Measurements from ENCODE around the gene CDC34. TPM values are rescaled to one million over a fixed set of nuclear protein-coding genes. Genes with fewer than 3 reads are reported as not detected.
A peak's percentile ranks its signal among the peaks of the same experiment; 100 is the strongest.

Gene CDC34
- total and polyA plus RNA-seq, 9 of the 15 experiments (the other 6 are each of a cell fraction or from before 2014, with no cell fraction given): 0.80 to 203 (median 65.5) TPM

- TF ChIP-seq NR0B1 (IDR thresholded peaks at IDR 0.05; ENCODE audit: partially characterized antibody): no peak
- 0 out of 2 replicates have a peak, but pooled peaks have one; percentile 45 for TF ChIP-seq ELK1 (CRISPR knock-in tag; IDR thresholded peaks at IDR 0.05)
- TF ChIP-seq PML (IDR thresholded peaks at IDR 0.05; ENCODE audit: low read length): no peak
- TF ChIP-seq FUS (optimal IDR thresholded peaks at IDR 0.05; ENCODE audit: low read depth, low read length): no peak
- no peak for TF ChIP-seq JUNB (CRISPR knock-in tag; conservative IDR thresholded peaks at IDR 0.05)
- peak; percentile 85 for TF ChIP-seq RREB1 (CRISPR knock-in tag; IDR thresholded peaks at IDR 0.05)
- TF ChIP-seq ZC3H11A (IDR thresholded peaks at IDR 0.05; ENCODE audit: low read depth, low read length): no peak
- TF ChIP-seq SMAD3 (CRISPR knock-in tag; conservative IDR thresholded peaks at IDR 0.05): no peak
- TF ChIP-seq ETS1 (conservative IDR thresholded peaks at IDR 0.05; ENCODE audit: control insufficient read depth, low read depth, low read length): 0 out of 2 replicates have a peak, but pooled peaks have one; percentile 62
- no peak for TF ChIP-seq KAT2B (IDR thresholded peaks at IDR 0.05; ENCODE audit: low read depth, low read length)
- no peak for TF ChIP-seq HMG20A (CRISPR knock-in tag; conservative IDR thresholded peaks at IDR 0.05)
- TF ChIP-seq NEUROD1 (IDR thresholded peaks at IDR 0.05; ENCODE audit: borderline replicate concordance, low read depth, low read length, partially characterized antibody): no peak
- no peak for TF ChIP-seq SNRNP70 (optimal IDR thresholded peaks at IDR 0.05; ENCODE audit: low read depth, low read length)
- TF ChIP-seq ZNF431 (CRISPR knock-in tag; IDR thresholded peaks at IDR 0.05): no peak
- TF ChIP-seq ZBTB34 (CRISPR knock-in tag; IDR thresholded peaks at IDR 0.05): no peak
- no peak for TF ChIP-seq TRIM24 (IDR thresholded peaks at IDR 0.05)
- TF ChIP-seq ZBED1 (IDR thresholded peaks at IDR 0.05): no peak
- no peak for TF ChIP-seq CBFA2T2 (conservative IDR thresholded peaks at IDR 0.05)
These were observed 379 bp upstream of the CDC34 start (continued) for GRCh38 chr19:531009-531752.

All from K562 (cell line).